ENCODE measurements around the gene C1QTNF1.

C1QTNF1 gene

DNA sequence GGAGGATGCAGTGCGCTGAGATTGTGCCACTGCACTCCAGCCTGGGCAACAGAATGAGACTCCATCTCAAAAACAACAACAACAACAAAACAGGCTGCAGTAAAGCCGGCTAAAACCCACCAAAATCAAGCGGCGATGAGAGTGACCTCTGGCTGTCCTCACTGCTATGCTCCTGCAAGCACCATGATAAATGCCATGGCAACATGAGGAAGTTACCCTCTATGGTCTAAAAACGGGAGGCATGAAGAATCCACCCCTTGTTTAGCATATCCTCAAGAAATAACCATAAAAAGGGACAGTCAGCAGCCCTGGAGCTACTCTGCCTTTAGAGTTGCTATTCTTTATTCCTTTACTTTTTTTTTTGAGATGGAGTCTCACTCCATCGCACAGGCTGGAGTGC, 35.8 kb upstream of the C1QTNF1 start:
- TF ChIP-seq, protein P1, sequence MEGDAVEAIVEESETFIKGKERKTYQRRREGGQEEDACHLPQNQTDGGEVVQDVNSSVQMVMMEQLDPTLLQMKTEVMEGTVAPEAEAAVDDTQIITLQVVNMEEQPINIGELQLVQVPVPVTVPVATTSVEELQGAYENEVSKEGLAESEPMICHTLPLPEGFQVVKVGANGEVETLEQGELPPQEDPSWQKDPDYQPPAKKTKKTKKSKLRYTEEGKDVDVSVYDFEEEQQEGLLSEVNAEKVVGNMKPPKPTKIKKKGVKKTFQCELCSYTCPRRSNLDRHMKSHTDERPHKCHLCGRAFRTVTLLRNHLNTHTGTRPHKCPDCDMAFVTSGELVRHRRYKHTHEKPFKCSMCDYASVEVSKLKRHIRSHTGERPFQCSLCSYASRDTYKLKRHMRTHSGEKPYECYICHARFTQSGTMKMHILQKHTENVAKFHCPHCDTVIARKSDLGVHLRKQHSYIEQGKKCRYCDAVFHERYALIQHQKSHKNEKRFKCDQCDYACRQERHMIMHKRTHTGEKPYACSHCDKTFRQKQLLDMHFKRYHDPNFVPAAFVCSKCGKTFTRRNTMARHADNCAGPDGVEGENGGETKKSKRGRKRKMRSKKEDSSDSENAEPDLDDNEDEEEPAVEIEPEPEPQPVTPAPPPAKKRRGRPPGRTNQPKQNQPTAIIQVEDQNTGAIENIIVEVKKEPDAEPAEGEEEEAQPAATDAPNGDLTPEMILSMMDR (IDR thresholded peaks at IDR 0.05; ENCODE audit: borderline replicate concordance, insufficient read depth, low read depth, low read length): no peak

DNA sequence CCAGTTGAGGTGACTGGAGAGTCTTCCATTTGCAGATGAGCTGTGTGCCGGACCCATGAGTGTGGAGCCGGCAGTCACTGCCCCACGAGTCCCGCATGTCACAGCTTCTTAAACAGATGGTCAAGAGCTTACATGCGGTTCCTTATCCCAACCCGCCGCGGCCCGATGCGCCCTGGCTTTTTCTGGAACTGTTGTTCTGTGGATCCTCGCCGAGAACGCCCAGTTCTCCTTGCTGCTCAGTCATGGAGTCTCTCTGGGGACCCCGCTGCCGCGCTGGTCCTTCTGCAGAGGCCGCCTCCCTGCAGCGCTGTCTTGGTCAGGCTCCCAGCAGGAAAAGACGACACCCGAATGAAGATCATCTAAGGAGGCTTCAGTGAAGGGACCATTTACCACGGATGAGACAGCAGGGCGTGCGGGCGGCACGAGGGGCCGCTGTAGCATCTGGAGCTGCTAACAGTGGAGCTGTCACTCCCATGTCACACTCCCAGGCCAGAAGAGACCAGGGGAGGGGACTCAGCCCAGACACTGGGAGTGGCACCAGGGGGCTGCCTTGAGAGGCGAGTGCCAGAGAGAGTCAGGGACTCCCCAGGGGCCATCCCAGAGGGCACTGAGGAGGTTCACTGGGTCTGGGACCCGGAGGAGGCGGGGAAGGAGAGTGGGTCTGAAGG, 33.5 kb upstream of the C1QTNF1 start:
- no peak overlapping the region for H3K4me3 ChIP-seq (ENCODE audit: low read depth, low read length)
- TF ChIP-seq, protein P1 (IDR thresholded peaks at IDR 0.05; ENCODE audit: borderline replicate concordance, insufficient read depth, low read depth, low read length): no peak

More for the DNA sequence above, 35.8 kb upstream of the C1QTNF1 start:
- H3K4me3 ChIP-seq (ENCODE audit: low read depth, low read length): no peak overlapping the region

DNA sequence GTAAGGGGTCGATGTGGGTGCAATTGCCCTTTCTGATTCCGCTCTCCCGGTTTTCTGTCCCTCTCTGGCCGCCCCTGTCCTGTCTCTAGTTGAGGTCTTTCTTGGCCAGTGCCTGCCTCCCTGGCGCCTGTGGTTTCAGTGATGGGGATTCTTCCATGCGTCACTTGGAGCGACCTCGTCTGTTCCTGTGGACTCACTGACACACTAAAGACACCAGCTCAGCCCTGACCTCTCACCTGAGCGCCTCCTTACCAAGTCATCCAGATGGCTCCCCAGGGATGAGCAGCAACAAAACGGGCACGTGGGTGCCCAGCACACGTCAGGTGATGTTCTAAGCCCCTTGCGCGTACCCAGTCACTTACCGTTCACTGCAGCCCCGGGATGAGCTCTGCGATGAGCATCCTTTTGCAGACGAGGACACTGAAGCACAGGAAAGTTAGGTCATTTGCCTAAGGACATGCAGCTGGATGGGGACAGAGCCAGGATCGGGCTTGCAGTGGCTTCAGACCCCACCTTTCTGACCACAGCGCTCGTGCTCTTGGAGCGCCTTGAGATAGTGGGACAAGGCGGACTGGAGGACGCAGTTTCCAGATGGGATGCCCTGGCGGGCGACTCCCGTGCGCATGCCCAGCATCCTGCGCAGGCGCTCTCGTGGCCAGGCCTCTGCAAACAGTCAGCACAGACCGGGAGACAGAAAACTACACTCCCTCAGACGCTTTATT, 32.8 kb upstream of the C1QTNF1 start:
- H3K4me3 ChIP-seq (ENCODE audit: low read depth, low read length): no peak overlapping the region
- TF ChIP-seq, protein P1 (IDR thresholded peaks at IDR 0.05; ENCODE audit: borderline replicate concordance, insufficient read depth, low read depth, low read length): no peak

DNA sequence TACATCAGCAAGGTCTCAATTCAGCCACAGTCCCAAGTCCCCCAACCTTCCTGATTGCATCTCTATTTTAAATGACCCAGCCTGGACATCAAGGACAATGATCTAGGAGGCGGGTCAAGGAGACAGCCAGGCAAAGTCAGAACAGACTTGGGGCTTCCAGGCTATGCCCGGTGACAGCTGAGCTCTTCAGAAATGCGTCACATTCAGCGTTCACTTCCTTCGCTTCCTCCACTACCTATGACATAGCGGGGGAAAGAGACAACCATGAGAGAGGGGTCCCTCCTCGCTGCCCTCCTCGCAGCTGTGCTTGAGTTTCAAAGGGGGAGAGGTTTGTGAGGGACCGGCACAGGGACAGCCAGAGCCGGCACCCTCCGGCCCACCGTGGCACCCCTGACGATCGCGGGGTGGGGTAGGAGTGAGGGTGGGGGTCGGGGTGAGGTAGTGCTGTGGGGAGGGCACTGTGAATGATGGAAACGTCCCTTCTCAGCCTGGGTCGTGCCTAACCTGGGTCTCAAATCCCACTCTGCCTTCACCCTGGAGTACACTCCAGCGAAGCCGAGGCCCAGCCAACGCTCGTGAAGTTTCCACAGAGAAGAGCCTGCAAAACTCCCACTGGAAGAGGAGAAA, 31.9 kb upstream of the C1QTNF1 start:
- TF ChIP-seq, protein P1 (IDR thresholded peaks at IDR 0.05; ENCODE audit: borderline replicate concordance, insufficient read depth, low read depth, low read length): no peak
- no peak overlapping the region for H3K4me3 ChIP-seq (ENCODE audit: low read depth, low read length)

DNA sequence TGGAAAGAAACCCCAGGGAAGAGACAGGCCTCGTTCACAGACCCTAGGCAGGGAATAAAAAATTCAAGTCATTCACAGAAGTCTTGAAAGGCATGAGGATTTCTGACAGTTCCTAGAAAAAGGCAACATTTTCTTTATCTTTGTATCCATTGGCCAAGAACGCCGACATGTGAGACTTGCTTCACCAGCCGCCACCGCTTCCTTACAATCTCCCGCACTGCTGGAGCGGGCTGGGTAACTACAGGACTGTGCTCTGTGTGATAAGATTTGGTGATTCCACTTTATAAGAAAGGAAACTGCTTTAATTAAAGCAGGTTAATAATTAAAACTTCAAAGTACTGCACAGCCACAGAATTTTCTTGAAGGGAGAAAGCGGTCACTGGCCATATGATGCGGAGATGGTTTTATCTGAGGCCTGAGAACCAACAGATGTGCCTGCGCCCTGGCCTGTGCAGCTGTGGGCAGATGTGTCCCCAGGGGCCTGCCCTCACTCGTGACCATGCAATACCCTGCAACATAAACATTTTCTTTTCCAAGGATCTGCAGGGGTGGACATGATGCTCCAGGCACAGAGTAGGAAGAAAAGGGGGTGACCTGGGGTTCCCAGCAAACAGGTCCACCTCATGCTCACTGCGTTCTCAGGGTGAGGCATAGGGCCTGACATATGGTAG, 31.3 kb upstream of the C1QTNF1 start:
- TF ChIP-seq, protein P1 (IDR thresholded peaks at IDR 0.05; ENCODE audit: borderline replicate concordance, insufficient read depth, low read depth, low read length): no peak

DNA sequence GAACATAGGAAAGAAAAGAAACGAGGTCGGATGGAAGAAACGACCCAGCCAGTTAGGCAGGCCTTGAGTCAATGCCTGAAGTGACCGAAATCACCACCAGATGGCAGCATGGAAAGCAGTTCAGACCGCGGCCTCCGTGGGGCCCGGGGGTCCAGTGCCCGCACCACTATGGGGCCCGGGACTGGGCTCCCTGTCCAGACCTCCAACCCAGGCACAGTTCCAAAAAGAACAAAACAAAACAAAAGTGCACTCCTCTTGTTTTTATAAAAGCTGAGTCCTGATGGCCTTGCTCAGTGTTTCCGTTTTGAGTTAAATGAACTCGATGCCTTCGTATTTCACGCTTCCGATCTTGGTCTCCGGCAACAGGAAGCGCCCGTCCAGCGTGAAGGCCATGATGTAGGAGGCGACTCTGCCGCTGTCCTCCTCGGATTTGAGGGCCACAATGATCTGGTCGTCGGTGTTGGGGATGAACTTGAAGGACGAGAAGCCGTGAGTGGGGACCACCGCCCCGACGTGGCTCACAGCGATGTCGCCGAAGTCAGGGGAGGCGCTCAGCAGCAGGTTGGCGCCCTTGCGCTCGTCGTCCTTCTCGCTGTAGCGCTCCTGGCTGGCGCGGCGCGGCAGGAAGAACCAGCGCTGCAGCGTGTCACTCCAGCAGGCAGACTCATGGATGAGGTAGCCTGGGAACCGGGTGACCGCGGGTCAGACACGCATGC, 30.6 kb upstream of the C1QTNF1 start:
- H3K4me3 ChIP-seq (ENCODE audit: low read depth, low read length): no peak overlapping the region
- TF ChIP-seq, protein P1 (IDR thresholded peaks at IDR 0.05; ENCODE audit: borderline replicate concordance, insufficient read depth, low read depth, low read length): peak; percentile 71

More for the DNA sequence above, 31.3 kb upstream of the C1QTNF1 start:
- H3K4me3 ChIP-seq (ENCODE audit: low read depth, low read length): no peak overlapping the region
